ENCODE results near the gene MYCBP2. TPM values are rescaled to one million over a fixed set of nuclear protein-coding genes. Genes with fewer than 3 reads are reported as not detected.

The MYCBP2 gene
- polyA plus RNA-seq, 1 of the 3 experiments (the other 2 are of a cell fraction) = 18.5 TPM

DNA sequence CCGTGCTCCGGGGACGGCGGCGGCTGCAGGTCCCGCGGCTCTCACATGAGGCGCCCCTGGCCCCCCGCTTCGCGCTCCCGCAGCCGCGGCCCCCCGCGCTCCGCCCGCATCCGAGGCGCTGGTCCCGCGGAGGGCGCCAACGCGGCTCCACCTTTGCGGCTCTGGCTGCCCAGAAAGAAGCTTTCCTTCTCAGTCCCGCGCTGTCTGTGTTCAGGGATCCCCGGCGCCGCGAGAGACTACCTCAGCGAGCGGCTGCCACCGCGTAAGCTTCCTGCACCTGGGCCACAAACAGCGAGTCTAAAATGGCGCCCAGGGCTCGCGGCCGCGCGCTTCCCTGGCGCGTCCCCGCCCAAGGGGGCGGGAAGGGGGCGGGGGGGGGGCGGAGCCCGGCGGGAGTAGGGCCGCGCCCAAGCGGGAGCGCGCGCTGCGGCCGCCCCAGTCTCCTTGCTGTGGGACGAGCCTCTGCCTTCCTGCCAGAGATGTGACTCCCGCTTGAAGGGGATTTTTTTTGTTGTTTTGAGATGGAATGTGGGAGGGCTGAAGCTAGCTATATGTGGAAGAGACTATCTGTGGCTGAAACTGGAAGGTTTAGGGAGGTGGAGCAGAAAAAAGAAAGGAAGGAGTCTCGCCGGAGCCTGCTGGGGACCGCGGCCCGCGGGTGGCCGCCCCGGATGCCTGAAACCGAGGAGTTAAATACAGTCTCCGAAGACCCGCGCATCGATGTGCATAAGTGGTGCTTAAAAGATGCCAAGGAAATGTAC lies 299.9 kb downstream of the MYCBP2 start, which contains the start of gene FBXL3:
TSS of gene FBXL3 (minus strand) at position 299 of the 761 bp plus-strand sequence. CDS start 5,299 bp downstream, outside the sequence.
- CTCF ChIA-PET = interaction anchor here (0.5 to 2.4 kb wide), 3 partner anchors 25 to 451 kb away, joined by 3 to 18 read pairs (median 4); no protein-coding TSS in a partner anchor
- Histone ChIP-seq H3K79me2 (ENCODE audit: insufficient read depth) (peaks cover 44% of the 10 kb centered on the region), H3K4me3 (ENCODE audit: low read depth in 2 of 2, low read length in 1 of 2) (peak within 1 kb of the TSS; percentile 87 to 92), H3K9ac (peak within 1 kb of the TSS; percentile 98), H3K9me2 (no peaks in the 10 kb centered on the region), H3K9me3 (no peaks in the 10 kb centered on the region), H3K27me3 (ENCODE audit: insufficient read depth) (no peaks in the 10 kb centered on the region), H3K4me2 (peak within 1 kb of the TSS; percentile 74), H3K36me3 (replicated peaks in 1 of 2; ENCODE audit: control insufficient read depth in 1 of 2, insufficient read depth in 2 of 2, low read length in 1 of 2) (no peaks in the 10 kb centered on the region), H3K4me1 (ENCODE audit: control insufficient read depth in 1 of 2, insufficient read depth in 2 of 2, low read depth in 1 of 2, low read length in 1 of 2) (peaks cover 9 to 18% of the 10 kb centered on the region in 2 experiments; a peak in 3 of 4 replicates), H4K20me1 (ENCODE audit: insufficient read depth) (peaks cover 43% of the 10 kb centered on the region), H2AFZ (ENCODE audit: low read depth) (peak within 1 kb of the TSS; percentile 86), H3F3A (replicated peaks; ENCODE audit: insufficient read depth) (peaks cover 15% of the 10 kb centered on the region), H3K27ac (ENCODE audit: low read depth in 2 of 2, low read length in 1 of 2) (peak within 1 kb of the TSS; percentile 82 to 92)
- POLR2A ChIA-PET = interaction anchor here (0.6 to 1.0 kb wide), 2 partner anchors 25 to 300 kb away, joined by 3 read pairs; partner anchors contain the start of gene MYCBP2
- TF ChIP-seq TEAD4 (IDR thresholded peaks at IDR 0.05; ENCODE audit: borderline replicate concordance, insufficient read depth) (no peak), TAF1 (IDR thresholded peaks at IDR 0.05; ENCODE audit: borderline replicate concordance, low read depth, low read length) (peak; percentile 53), JUND (IDR thresholded peaks at IDR 0.05) (no peak), NRF1 (IDR thresholded peaks at IDR 0.05; ENCODE audit: low read depth, low read length) (no peak), RFX5 (IDR thresholded peaks at IDR 0.05; ENCODE audit: low read length) (no peak), MXI1 (IDR thresholded peaks at IDR 0.05; ENCODE audit: low read depth, low read length) (0 out of 2 replicates have a peak, but pooled peaks have one; percentile 19), MEF2A (IDR thresholded peaks at IDR 0.05; ENCODE audit: borderline replicate concordance, low read depth) (no peak), NFIC (IDR thresholded peaks at IDR 0.05; ENCODE audit: borderline replicate concordance) (no peak), SMC3 (IDR thresholded peaks at IDR 0.05; ENCODE audit: low read depth, low read length) (no peak), TCF12 (IDR thresholded peaks at IDR 0.05) (no peak), GATA2 (CRISPR knock-in tag; IDR thresholded peaks at IDR 0.05) (no peak), POLR2AphosphoS5 (IDR thresholded peaks at IDR 0.05; ENCODE audit: low read depth, low read length) (peak; percentile 90), PBX3 (IDR thresholded peaks at IDR 0.05) (no peak), YY1 (IDR thresholded peaks at IDR 0.05; ENCODE audit: low read depth) (peak; percentile 85)
- TF ChIP-seq, protein P1, sequence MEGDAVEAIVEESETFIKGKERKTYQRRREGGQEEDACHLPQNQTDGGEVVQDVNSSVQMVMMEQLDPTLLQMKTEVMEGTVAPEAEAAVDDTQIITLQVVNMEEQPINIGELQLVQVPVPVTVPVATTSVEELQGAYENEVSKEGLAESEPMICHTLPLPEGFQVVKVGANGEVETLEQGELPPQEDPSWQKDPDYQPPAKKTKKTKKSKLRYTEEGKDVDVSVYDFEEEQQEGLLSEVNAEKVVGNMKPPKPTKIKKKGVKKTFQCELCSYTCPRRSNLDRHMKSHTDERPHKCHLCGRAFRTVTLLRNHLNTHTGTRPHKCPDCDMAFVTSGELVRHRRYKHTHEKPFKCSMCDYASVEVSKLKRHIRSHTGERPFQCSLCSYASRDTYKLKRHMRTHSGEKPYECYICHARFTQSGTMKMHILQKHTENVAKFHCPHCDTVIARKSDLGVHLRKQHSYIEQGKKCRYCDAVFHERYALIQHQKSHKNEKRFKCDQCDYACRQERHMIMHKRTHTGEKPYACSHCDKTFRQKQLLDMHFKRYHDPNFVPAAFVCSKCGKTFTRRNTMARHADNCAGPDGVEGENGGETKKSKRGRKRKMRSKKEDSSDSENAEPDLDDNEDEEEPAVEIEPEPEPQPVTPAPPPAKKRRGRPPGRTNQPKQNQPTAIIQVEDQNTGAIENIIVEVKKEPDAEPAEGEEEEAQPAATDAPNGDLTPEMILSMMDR (IDR thresholded peaks at IDR 0.05) = no peak
- TF ChIP-seq, protein P2, sequence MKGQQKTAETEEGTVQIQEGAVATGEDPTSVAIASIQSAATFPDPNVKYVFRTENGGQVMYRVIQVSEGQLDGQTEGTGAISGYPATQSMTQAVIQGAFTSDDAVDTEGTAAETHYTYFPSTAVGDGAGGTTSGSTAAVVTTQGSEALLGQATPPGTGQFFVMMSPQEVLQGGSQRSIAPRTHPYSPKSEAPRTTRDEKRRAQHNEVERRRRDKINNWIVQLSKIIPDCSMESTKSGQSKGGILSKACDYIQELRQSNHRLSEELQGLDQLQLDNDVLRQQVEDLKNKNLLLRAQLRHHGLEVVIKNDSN (IDR thresholded peaks at IDR 0.05; ENCODE audit: borderline replicate concordance, low read depth) = no peak
- TF ChIP-seq, protein P3, sequence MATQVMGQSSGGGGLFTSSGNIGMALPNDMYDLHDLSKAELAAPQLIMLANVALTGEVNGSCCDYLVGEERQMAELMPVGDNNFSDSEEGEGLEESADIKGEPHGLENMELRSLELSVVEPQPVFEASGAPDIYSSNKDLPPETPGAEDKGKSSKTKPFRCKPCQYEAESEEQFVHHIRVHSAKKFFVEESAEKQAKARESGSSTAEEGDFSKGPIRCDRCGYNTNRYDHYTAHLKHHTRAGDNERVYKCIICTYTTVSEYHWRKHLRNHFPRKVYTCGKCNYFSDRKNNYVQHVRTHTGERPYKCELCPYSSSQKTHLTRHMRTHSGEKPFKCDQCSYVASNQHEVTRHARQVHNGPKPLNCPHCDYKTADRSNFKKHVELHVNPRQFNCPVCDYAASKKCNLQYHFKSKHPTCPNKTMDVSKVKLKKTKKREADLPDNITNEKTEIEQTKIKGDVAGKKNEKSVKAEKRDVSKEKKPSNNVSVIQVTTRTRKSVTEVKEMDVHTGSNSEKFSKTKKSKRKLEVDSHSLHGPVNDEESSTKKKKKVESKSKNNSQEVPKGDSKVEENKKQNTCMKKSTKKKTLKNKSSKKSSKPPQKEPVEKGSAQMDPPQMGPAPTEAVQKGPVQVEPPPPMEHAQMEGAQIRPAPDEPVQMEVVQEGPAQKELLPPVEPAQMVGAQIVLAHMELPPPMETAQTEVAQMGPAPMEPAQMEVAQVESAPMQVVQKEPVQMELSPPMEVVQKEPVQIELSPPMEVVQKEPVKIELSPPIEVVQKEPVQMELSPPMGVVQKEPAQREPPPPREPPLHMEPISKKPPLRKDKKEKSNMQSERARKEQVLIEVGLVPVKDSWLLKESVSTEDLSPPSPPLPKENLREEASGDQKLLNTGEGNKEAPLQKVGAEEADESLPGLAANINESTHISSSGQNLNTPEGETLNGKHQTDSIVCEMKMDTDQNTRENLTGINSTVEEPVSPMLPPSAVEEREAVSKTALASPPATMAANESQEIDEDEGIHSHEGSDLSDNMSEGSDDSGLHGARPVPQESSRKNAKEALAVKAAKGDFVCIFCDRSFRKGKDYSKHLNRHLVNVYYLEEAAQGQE (IDR thresholded peaks at IDR 0.05; ENCODE audit: low read depth, low read length) = no peak
- DNase-seq = peak; percentile 97
- WGBS (ENCODE audit: low lambda C conversion rate) = 1% methylated on average over 15 of the region's 74 CpGs
